NCI-H1417 (cell line): ENCODE data around the gene NECAB3.

Experiments
- DNase-seq, 3 experiments: peaks; one replicate each; lab custom pipeline; 2025; lab: John Stamatoyannopoulos, UW

Gene NECAB3

GRCh38 chr20:33697129-33697528 lies 22.9 kb upstream of the NECAB3 start:
- DNase-seq: no peak

- DNase-seq: no peak
These were observed 22.2 kb upstream of the NECAB3 start for GRCh38 chr20:33696448-33696847.

- no peak for DNase-seq
These were observed 20.4 kb upstream of the NECAB3 start for GRCh38 chr20:33694639-33695012.

GRCh38 chr20:33693741-33694638 lies 19.8 kb upstream of the NECAB3 start:
- DNase-seq: peak in 1 of 3 experiments; percentile 33

DNA sequence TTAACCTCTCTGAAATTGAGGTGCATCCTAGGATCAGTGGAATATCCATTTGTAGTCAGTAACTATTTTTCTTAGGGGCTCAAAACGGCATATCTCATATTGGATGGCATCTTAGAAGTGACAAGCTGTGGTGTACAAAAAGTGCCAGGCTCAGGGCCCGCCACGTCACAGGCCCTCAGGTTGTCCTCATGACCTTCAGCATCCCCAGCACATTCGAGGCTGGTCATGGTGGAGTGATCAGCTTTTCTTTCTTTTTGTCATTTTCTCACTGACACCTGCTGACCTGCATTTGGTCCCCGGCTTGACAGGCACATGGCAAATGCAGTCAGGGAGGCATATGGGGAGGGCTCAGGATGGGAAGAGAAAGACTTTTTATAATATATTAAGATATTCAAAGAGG lies 19.1 kb upstream of the NECAB3 start:
- DNase-seq: no peak

DNA sequence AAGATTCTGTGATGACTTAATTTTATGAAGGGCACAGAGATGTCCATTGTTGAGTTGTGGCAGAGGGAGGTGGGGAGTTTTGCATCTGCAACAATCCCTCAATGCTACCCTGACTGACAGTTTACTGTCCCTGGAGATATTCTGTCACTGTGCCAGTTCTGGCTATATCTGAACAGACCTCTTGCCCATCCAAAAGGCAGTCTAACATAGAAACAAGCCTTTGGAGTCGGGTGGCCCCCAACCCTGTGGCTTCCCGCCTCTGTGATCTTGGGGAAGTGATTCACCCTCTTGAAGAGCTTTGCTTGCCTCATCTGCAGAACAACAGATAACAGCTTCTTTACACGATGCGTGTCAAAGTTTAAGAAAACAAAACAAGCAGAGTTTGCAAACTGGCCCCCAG lies 15.7 kb upstream of the NECAB3 start:
- no peak for DNase-seq

GRCh38 chr20:33689493-33689892 lies 15.3 kb upstream of the NECAB3 start:
- DNase-seq: no peak

- DNase-seq: no peak
These were observed 14.8 kb upstream of the NECAB3 start for GRCh38 chr20:33688938-33689424.

GRCh38 chr20:33687993-33688937 lies 14.0 kb upstream of the NECAB3 start:
- DNase-seq: no peak

DNA sequence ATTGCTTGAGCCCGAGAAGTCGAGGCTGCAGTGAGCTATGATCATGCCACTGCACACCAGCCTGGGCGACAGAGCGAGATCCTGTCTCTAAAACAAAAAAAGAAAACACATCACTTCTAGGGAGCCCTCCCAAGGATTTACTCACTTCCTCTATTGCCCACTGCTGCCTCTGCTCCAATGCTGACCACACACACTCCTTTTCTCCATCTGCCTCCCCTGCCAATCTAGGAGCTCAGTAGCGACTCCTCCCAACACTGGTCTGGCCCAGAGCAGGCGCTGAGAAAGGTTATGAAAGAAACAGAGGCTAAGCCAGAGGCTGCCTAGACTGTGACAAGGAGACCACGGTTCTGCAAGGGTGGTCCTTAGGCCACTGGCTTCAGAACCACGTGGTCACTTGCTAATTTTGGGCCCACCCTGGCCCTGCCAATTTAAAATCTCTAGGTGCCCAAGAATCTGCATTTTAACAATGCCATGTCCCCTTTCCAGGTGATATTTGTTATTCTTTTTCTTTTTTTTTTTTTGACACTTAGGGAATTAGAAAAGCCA lies 13.2 kb upstream of the NECAB3 start:
- DNase-seq: no peak

DNA sequence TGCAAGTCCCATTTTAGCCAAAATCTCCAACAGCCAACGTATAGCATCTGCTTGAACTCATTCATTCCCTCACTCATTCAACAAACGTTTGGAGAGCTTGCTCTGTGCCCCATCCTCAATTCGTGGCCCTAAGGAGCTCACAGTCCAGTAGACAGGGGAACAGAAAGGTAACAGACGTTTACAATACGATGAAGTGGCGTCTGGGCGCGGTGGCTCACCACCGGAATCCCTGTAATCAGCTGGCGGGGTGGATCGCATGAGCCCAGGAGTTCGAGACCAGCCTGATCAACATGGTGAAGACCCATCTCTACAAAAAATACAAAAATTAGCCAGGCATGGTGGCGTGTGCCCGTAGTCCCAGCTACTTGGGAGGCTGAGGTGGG lies 12.7 kb upstream of the NECAB3 start:
- no peak for DNase-seq

DNA sequence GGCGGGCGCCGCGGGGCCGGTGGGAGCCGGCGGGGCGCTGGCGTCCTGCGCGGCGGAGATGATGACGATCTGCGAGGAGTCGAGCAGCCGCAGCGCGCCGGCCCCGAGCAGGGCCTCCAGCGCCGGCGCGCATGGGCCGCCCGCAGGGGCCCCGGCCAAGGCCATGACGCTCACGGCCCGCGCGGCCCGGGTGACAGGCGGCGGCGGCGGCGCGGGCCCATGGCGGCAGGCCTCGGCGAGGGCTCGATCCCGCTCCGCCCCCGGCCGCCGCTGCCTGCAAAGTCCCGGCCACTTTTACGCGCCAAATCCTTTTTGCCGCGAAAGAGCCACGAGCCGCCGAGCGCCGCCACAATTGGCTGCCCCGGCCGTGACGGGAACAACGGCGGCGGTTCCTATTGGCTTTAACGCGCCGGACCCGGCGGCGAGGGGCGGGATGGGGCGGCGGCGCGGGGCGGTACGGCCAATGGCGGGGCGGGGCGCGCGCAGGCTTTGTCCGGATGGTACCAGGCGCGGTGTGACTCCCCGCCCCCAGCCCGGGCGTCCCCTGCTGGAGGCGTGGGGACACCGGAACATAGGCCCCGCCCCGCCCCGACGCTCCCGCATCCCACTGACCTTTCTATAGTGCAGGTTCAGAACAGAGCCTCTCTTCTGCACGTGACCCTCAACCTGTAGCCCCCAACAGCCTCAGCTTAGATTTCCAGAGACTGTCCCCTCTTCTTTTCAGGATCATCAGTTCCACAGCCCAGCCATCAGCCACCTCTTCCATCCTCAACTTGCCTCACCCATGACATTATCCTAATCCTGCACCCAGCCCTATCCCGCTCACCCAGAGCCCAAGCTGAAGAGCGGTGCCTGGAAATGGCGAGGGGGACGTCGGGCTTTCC lies 12.1 kb upstream of the NECAB3 start, which contains the start of gene E2F1:
Gene E2F1, minus strand, starts transcription at position 286 of the 884 bp plus-strand sequence. Its CDS starts 121 bp downstream, at position 165.
- peak; percentile 97 to 98 (median 98) for DNase-seq

GRCh38 chr20:33685328-33686099 lies 11.3 kb upstream of the NECAB3 start:
- DNase-seq: peak; percentile 29 to 77 (median 74)

DNA sequence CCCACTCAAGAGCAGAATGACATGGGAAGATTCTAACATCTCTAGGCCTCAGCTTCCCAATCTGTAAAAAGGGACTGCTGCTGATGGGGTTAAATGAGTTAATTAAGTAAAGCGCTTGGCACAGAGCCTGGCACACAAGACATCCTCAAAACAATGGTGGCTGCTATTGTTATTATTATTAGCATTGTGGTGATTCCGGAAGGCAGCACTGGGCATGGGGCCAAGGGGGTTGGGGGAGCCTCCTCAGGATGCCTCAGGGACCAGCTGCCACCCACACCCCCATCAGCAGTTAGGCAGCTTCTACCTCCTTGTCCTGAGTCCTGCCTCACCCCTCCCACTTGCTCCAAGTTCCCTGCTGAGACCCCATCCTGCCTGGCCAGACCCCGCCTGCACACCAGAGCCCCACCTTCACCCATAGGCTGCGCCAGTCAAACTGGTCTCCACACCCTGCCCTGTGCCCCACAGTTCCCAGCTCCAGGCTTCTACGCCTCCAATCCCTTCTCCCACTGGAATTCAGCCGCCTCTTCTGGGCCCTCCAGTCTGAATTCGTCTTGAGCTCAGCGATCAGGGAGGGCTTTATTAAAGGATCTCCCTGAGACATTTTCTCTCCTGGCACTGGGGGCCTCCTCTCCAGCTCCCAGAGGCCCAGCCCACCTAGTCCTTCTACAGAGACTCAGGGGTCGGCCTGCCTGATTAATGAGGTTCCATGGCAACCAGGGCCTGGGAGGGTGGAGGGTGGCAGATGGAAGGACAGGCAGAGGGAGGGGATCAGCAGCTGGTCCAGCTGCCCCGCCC lies 10.5 kb upstream of the NECAB3 start:
- peak in 2 of 3 experiments; percentile 72 to 86 for DNase-seq

GRCh38 chr20:33681728-33682353 lies 7.6 kb upstream of the NECAB3 start:
- peak in 1 of 3 experiments; percentile 33 for DNase-seq

- no peak for DNase-seq
These were observed 7.1 kb upstream of the NECAB3 start for GRCh38 chr20:33681288-33681687.

GRCh38 chr20:33680686-33681085 lies 6.5 kb upstream of the NECAB3 start:
- no peak for DNase-seq

DNA sequence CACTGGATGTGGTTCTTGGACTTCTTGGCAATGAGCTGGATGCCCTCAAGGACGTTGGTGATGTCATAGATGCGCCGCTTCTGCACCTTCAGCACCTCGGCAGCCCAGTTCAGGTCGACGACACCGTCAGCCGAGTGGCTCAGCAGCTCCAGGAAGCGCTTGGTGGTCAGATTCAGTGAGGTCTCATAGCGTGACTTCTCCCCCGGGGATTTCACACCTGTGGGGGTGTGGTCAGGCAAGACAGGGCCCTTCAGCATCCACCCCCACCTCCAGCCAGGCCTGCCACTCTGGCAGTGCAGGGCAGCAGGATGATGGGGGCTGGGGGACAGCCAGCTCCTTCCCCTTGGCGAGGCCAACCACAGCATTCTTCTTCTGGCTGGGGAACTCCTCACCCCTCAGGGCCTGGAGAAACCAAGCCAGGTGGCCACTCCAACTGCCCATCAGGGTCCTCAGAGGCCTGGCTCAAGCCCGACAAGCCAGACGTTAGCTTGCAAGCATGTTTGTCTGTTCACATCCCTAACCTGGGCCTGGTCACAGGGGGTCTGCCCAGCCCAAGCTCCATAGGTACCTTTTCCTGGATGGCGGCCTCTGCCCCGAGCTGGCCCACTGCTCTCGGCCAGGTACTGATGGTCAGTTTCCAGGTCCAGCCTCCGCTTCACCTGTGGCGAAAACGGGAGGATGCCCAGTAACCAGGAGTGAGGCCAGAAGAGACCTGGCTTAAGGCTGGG lies 5.7 kb upstream of the NECAB3 start:
- DNase-seq: no peak
